Endothelial cell of umbilical vein (primary cell): Measurements from ENCODE around the gene ETNK1. TPM values are rescaled to one million over a fixed set of nuclear protein-coding genes. Genes with fewer than 3 reads are reported as not detected.

ENCODE experiments used
- BruUV-seq: library from RNA; stranded (reverse); fragments of 400-500 nt; replicated peaks from 2 replicates; lab custom pipeline; 2021; lab: Mats Ljungman, UMichigan
- CTCF ChIA-PET: fragments of 300-600, 350-600 bp; sonication (Branson Sonifier 250); formaldehyde crosslinking; loops from one replicate; lab custom pipeline; 2021; ENCODE audit warnings: antibody characterized with exemption, inconsistent platforms; lab: Charles Lee
- POLR2A ChIA-PET: fragments of 300-600, 350-600 bp; sonication (Branson Sonifier 250); formaldehyde crosslinking; loops from one replicate; lab custom pipeline; 2021; ENCODE audit warnings: antibody characterized with exemption, inconsistent platforms; lab: Charles Lee
- DNase-seq: peaks from one replicate; pipeline ENCODE4 v3.0.0-alpha.2; 2011; ENCODE audit warnings: low read depth, low spot score
- FAIRE-seq: peaks from 2 replicates; lab custom pipeline; 2011; peaks lifted over from hg19 to GRCh38; lab: Jason Lieb, UNC
- H2AFZ ChIP-seq: 2 replicates; pipeline ENCODE4 v1.6.0; 2012; ENCODE audit warnings: low read depth, low read length, control low read depth, inconsistent platforms
- H3K27ac ChIP-seq: 2 replicates; pipeline ENCODE4 v1.5.1; 2011; ENCODE audit warnings: low read depth, mild to moderate bottlenecking, control low read depth, low read length, moderate library complexity; ENCODE audit not compliant: insufficient read depth
- H3K27me3 ChIP-seq, 2 experiments: 2 replicates each; pipeline versions ENCODE4 v1.6.0 to v1.6.1; 2011; ENCODE audit warnings: low read length in 2 of 2, mixed read lengths in 1 of 2; ENCODE audit not compliant: control insufficient read depth in 2 of 2, insufficient read depth in 2 of 2
- H3K36me3 ChIP-seq, 2 experiments: 2 replicates in 1 of 2; 3 replicates in 1 of 2; pipeline ENCODE4 v1.5.1; 2011; ENCODE audit warnings: low read length in 2 of 2, mild to moderate bottlenecking in 1 of 2, moderate library complexity in 1 of 2; ENCODE audit not compliant: control insufficient read depth in 2 of 2, insufficient read depth in 2 of 2; ENCODE audit errors: extremely low read depth in 1 of 2
- H3K4me1 ChIP-seq: 3 replicates; pipeline ENCODE4 v1.5.1; 2011; ENCODE audit warnings: mild to moderate bottlenecking, low read length; ENCODE audit not compliant: control insufficient read depth, insufficient read depth; ENCODE audit errors: extremely low read depth
- H3K4me2 ChIP-seq: 2 replicates; pipeline ENCODE4 v1.6.1; 2011; ENCODE audit warnings: low read length, control low read depth, mixed read lengths; ENCODE audit not compliant: insufficient read depth
- H3K4me3 ChIP-seq, 3 experiments: fragments of 200-600 bp in 1 of 3; sonication (generic), shearing (Covaris generic) in 1 of 3; replicated peaks in 1 of 3; 2 replicates each; pipeline ENCODE4 v1.5.1; 2011 to 2016; ENCODE audit warnings: control low read depth in 3 of 3, low read length in 3 of 3, mild to moderate bottlenecking in 2 of 3, inconsistent platforms in 1 of 3, low read depth in 1 of 3, moderate library complexity in 1 of 3; ENCODE audit not compliant: insufficient read depth in 1 of 3
- H3K79me2 ChIP-seq: 2 replicates; pipeline ENCODE4 v1.6.0; 2012; ENCODE audit warnings: low read length, inconsistent platforms; ENCODE audit not compliant: control insufficient read depth, insufficient read depth
- H3K9ac ChIP-seq: replicated peaks from 2 replicates; pipeline ENCODE3; 2011; ENCODE audit warnings: low read length, control low read depth; ENCODE audit not compliant: insufficient read depth; ENCODE audit errors: extremely low read depth
- H3K9me1 ChIP-seq: replicated peaks from 3 replicates; pipeline ENCODE4 v1.6.0; 2011; ENCODE audit warnings: mild to moderate bottlenecking, low read length; ENCODE audit not compliant: control insufficient read depth, insufficient read depth; ENCODE audit errors: extremely low read depth
- H3K9me3 ChIP-seq: replicated peaks from 2 replicates; pipeline ENCODE4 v1.5.1; 2012; ENCODE audit warnings: low read length, inconsistent platforms; ENCODE audit not compliant: control insufficient read depth, insufficient read depth
- H4K20me1 ChIP-seq: replicated peaks from 2 replicates; pipeline ENCODE3; 2011; ENCODE audit warnings: mild to moderate bottlenecking, low read length; ENCODE audit not compliant: control insufficient read depth, insufficient read depth; ENCODE audit errors: extremely low read depth
- FOS ChIP-seq: IDR thresholded peaks from 2 replicates; pipeline ENCODE4 v1.6.1; 2011; ENCODE audit warnings: mild to moderate bottlenecking, low read length, moderate library complexity, borderline replicate concordance; ENCODE audit not compliant: insufficient read depth
- GATA2 ChIP-seq: IDR thresholded peaks from 2 replicates; pipeline ENCODE4 v1.7.0; 2011; ENCODE audit warnings: low read depth, mild to moderate bottlenecking, moderate library complexity, mixed read lengths, low read length; ENCODE audit not compliant: insufficient read length, insufficient read depth
- JUN ChIP-seq: IDR thresholded peaks from 2 replicates; pipeline ENCODE4 v1.6.1; 2011; ENCODE audit warnings: borderline replicate concordance, low read depth; ENCODE audit not compliant: insufficient read length, insufficient read depth
- POLR2A ChIP-seq: IDR thresholded peaks from 2 replicates; pipeline ENCODE4 v1.6.1; 2012; ENCODE audit warnings: low read depth, mild to moderate bottlenecking, control low read depth, low read length
- POLR2AphosphoS5 ChIP-seq: IDR thresholded peaks from 2 replicates; pipeline ENCODE4 v1.6.1; 2012; ENCODE audit warnings: low read depth, mild to moderate bottlenecking, control low read depth, low read length, moderate library complexity; ENCODE audit not compliant: insufficient read depth
- dilution Hi-C: fragments of 300-500 bp; cut with MboI; formaldehyde crosslinking; loops from one replicate; pipeline ENCODE4 v1.15.0; 2019; ENCODE audit warnings: low sequenced_read_pairs; ENCODE audit not compliant: extremely low pct_ligation_motif_present
- intact Hi-C: fragments of 100-400 bp; cut with micrococcal nuclease; formaldehyde crosslinking; loops from one replicate; pipeline ENCODE4 v1.10.0; 2022
- polyA plus RNA-seq, 4 experiments: library from polyadenylated mRNA; depleted of rRNA in 3 of 4; stranded (reverse) in 3 of 4; unstranded in 1 of 4; fragments of >200 nt; gene quantifications; 2 replicates each; pipeline versions ENCODE4 v1.2.1 to v1.2.3, GENCODE V29; 2011 to 2012; ENCODE audit warnings: missing spikeins in 1 of 4
- total RNA-seq: library from RNA; stranded (reverse); gene quantifications from 2 replicates; pipeline ENCODE4 v1.2.3, GENCODE V29; 2021
- TF ChIP-seq, protein P1 (sequence below), 2 donors: IDR thresholded peaks; 1 replicate in 1 of 2; 2 replicates in 1 of 2; pipeline ENCODE4 v1.5.1; 2011; ENCODE audit warnings: low read length in 2 of 2, mild to moderate bottlenecking in 2 of 2, moderate library complexity in 2 of 2, control low read depth in 1 of 2, inconsistent platforms in 1 of 2, low read depth in 1 of 2; ENCODE audit not compliant: insufficient read depth in 1 of 2; ENCODE audit errors: extremely low read depth in 1 of 2

Gene ETNK1
- total and polyA plus RNA-seq, 2 donors (not counting 3 experiments of a cell fraction or from before 2014, with no cell fraction given): 11.4 to 68.4 TPM

DNA sequence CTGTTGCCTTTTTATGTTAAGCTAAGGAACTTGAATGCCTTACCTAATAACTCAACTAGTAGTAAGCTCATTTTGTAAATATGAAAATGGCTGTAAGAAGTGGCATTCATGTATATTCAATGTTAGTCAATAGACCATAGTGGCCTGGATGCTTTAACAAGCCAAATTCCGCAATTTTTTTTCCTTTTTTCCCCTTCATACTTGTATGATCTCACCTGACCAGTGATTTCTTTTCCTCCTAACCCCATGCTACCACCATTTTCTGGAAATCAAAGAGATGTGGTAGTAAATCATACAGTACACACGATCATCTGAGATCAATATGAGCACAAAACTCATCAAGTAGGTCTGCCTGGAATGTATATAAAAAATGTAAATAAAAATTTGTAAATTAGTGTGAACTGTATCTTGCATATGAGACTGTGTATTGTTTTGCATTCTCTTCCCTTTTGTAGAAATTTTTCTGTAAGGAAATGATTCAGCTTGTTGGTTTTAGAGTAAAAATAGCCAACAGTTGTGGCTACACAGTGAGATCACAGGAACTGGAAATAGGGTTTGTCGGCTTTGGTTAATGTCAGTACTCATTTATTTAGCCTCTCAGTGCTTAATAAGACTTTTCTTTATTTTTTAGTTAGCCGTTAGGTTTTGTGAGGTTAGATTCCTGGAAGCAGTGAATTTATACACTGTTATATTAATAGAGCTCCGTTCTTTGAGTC is 62.5 kb downstream of the ETNK1 start:
- peak overlapping the region in 1 of 3 experiments; percentile 44 for H3K4me3 ChIP-seq
- no peaks in the 10 kb centered on the region for H4K20me1 ChIP-seq
- peak overlapping the region; percentile 95 for H3K27ac ChIP-seq
- peaks cover 0 to 4% of the 10 kb centered on the region in 2 experiments for H3K36me3 ChIP-seq
- H3K9me1 ChIP-seq: peaks cover 2% of the 10 kb centered on the region
- H2AFZ ChIP-seq: peak overlapping the region; percentile 6
- TSS peak; percentile 99 for BruUV-seq
- H3K9me3 ChIP-seq: no peaks in the 10 kb centered on the region
- DNase-seq: peak; percentile 90
- peak overlapping the region; percentile 75 for H3K9ac ChIP-seq
- POLR2A ChIA-PET: interaction anchor here (0.7 to 0.8 kb wide), 2 partner anchors 63 to 177 kb away, joined by 3 to 5 read pairs; partner anchors contain the start of gene ETNK1
- intact Hi-C loops (loop anchor here (10.0 kb wide), 4 partner anchors 167 to 517 kb away; no protein-coding TSS in a partner anchor), dilution Hi-C loops (no loop called here)
- no peaks in the 10 kb centered on the region for H3K79me2 ChIP-seq
- peak; percentile 60 for TF ChIP-seq FOS
- no peak for TF ChIP-seq POLR2A
- no peak for TF ChIP-seq GATA2
- peak; percentile 84 for TF ChIP-seq JUN
- TF ChIP-seq, protein P1, sequence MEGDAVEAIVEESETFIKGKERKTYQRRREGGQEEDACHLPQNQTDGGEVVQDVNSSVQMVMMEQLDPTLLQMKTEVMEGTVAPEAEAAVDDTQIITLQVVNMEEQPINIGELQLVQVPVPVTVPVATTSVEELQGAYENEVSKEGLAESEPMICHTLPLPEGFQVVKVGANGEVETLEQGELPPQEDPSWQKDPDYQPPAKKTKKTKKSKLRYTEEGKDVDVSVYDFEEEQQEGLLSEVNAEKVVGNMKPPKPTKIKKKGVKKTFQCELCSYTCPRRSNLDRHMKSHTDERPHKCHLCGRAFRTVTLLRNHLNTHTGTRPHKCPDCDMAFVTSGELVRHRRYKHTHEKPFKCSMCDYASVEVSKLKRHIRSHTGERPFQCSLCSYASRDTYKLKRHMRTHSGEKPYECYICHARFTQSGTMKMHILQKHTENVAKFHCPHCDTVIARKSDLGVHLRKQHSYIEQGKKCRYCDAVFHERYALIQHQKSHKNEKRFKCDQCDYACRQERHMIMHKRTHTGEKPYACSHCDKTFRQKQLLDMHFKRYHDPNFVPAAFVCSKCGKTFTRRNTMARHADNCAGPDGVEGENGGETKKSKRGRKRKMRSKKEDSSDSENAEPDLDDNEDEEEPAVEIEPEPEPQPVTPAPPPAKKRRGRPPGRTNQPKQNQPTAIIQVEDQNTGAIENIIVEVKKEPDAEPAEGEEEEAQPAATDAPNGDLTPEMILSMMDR (IDR thresholded peaks at IDR 0.05; ENCODE audit: extremely low read depth in 1 of 2, insufficient read depth in 1 of 2, low read depth in 1 of 2, low read length in 2 of 2): no peak
- TF ChIP-seq POLR2AphosphoS5: peak; percentile 48
- peak overlapping the region; percentile 90 for H3K4me2 ChIP-seq
- H3K27me3 ChIP-seq: no peaks in the 10 kb centered on the region
- peaks cover 18% of the 10 kb centered on the region for H3K4me1 ChIP-seq
- CTCF ChIA-PET: interaction anchor here (0.6 to 7.2 kb wide), 10 partner anchors 15 to 555 kb away, joined by 3 to 72 read pairs (median 4); partner anchors contain the start of gene C2CD5
- peak; percentile 46 for FAIRE-seq
